ENCODE data around the gene ZAP70.

The ZAP70 gene

DNA sequence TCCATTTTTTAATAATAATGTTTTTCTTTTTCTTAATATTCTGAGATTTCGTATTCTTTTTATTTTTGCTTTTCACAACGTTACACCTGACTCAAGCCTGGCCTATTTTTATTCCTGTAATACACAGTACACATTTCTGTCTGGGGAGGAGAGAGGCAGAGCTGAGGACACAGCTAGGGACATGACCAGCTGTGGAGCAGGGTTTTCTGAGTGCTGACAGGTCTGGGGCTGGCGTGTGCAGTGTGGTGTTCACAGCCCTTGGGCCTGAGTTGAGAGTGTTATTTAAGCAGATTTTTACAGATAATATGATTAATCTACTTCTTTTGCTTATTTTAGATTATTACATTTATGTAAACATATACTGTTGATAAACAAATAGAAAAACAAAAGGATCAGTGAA is 55.9 kb downstream of the ZAP70 start:
- peaks cover 6% of the 10 kb centered on the region; the same call in 1 of the 2 replicates for H3F3A ChIP-seq (ENCODE audit: insufficient read depth)
- no peaks in the 10 kb centered on the region for H3K9me2 ChIP-seq (replicated peaks; ENCODE audit: insufficient read depth, low read length)
- H3K4me3 ChIP-seq (ENCODE audit: insufficient read depth, low read length, poor library complexity, severe bottlenecking), result no peak overlapping the region
- peak overlapping the region; percentile 79 for H3K27ac ChIP-seq (ENCODE audit: low read depth, low read length)
- peak overlapping the region; percentile 48 for H3K4me2 ChIP-seq (ENCODE audit: low read depth, low read length, poor library complexity, severe bottlenecking)
- H3K9ac ChIP-seq (ENCODE audit: low read length), result no peak overlapping the region
- no peaks in the 10 kb centered on the region for H3K9me3 ChIP-seq (ENCODE audit: insufficient read depth, low read length)
- H3K36me3 ChIP-seq (ENCODE audit: low read length), result no peaks in the 10 kb centered on the region
- TF ChIP-seq CTCF (IDR thresholded peaks at IDR 0.05; ENCODE audit: insufficient read depth, low read length, poor library complexity, severe bottlenecking) (no peak), EZH2phosphoT487 (conservative IDR thresholded peaks at IDR 0.05; ENCODE audit: low read length) (no peak)
- no peaks in the 10 kb centered on the region for H3K27me3 ChIP-seq (ENCODE audit: low read length)
- no peaks in the 10 kb centered on the region for H4K20me1 ChIP-seq (ENCODE audit: low read depth, low read length)
- H3K79me2 ChIP-seq (ENCODE audit: insufficient read depth, low read length), result no peaks in the 10 kb centered on the region
- no peak overlapping the region for H2AFZ ChIP-seq (ENCODE audit: low read depth, low read length, severe bottlenecking)

GRCh38 chr2:97769711-97770110 is 56.3 kb downstream of the ZAP70 start:
- no peaks in the 10 kb centered on the region for H3K9me2 ChIP-seq (replicated peaks; ENCODE audit: insufficient read depth, low read length)
- H3K9ac ChIP-seq (ENCODE audit: low read length), result no peak overlapping the region
- no peaks in the 10 kb centered on the region for H3K36me3 ChIP-seq (ENCODE audit: low read length)
- H3K27ac ChIP-seq (ENCODE audit: low read depth, low read length), result peak overlapping the region; percentile 79
- no peaks in the 10 kb centered on the region for H4K20me1 ChIP-seq (ENCODE audit: low read depth, low read length)
- H3F3A ChIP-seq (ENCODE audit: insufficient read depth), result peaks cover 6% of the 10 kb centered on the region; the same call in 1 of the 2 replicates
- H3K27me3 ChIP-seq (ENCODE audit: low read length), result no peaks in the 10 kb centered on the region
- no peak for TF ChIP-seq EZH2phosphoT487 (conservative IDR thresholded peaks at IDR 0.05; ENCODE audit: low read length)
- no peak for TF ChIP-seq CTCF (IDR thresholded peaks at IDR 0.05; ENCODE audit: insufficient read depth, low read length, poor library complexity, severe bottlenecking)
- no peaks in the 10 kb centered on the region for H3K79me2 ChIP-seq (ENCODE audit: insufficient read depth, low read length)
- no peaks in the 10 kb centered on the region for H3K9me3 ChIP-seq (ENCODE audit: insufficient read depth, low read length)
- H3K4me3 ChIP-seq (ENCODE audit: insufficient read depth, low read length, poor library complexity, severe bottlenecking), result no peak overlapping the region
- H3K4me2 ChIP-seq (ENCODE audit: low read depth, low read length, poor library complexity, severe bottlenecking), result peak overlapping the region; percentile 48
- H2AFZ ChIP-seq (ENCODE audit: low read depth, low read length, severe bottlenecking), result no peak overlapping the region

DNA sequence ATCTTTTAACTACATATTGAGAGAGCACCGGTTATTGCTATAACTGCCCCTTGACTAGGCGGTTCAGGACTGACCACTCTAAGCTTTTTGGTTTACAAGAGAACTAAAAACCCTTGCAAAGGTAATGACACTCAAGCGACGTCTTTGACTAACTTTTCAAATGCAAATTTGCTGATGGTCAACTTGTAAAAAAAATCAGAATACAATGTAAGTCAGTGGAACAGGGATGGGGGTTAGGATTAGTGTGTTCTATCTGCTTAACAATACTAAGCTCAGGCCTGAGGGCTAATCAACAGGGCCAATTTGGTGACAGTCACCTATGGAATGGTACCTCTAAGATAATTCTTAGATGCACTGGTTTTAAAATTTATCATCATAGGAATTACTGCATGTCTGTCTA is 57.1 kb downstream of the ZAP70 start:
- Histone ChIP-seq H3K36me3 (ENCODE audit: low read length) (no peaks in the 10 kb centered on the region), H3K79me2 (ENCODE audit: insufficient read depth, low read length) (no peaks in the 10 kb centered on the region), H4K20me1 (ENCODE audit: low read depth, low read length) (no peaks in the 10 kb centered on the region), H3K4me2 (ENCODE audit: low read depth, low read length, poor library complexity, severe bottlenecking) (no peak overlapping the region), H3K9me2 (replicated peaks; ENCODE audit: insufficient read depth, low read length) (no peaks in the 10 kb centered on the region), H3K27ac (ENCODE audit: low read depth, low read length) (no peak overlapping the region), H3F3A (ENCODE audit: insufficient read depth) (peaks cover 6% of the 10 kb centered on the region; the same call in 1 of the 2 replicates), H3K9me3 (ENCODE audit: insufficient read depth, low read length) (no peaks in the 10 kb centered on the region), H3K4me3 (ENCODE audit: insufficient read depth, low read length, poor library complexity, severe bottlenecking) (no peak overlapping the region), H3K27me3 (ENCODE audit: low read length) (no peaks in the 10 kb centered on the region), H2AFZ (ENCODE audit: low read depth, low read length, severe bottlenecking) (no peak overlapping the region), H3K9ac (ENCODE audit: low read length) (no peak overlapping the region)
- TF ChIP-seq EZH2phosphoT487 (conservative IDR thresholded peaks at IDR 0.05; ENCODE audit: low read length), result no peak

DNA sequence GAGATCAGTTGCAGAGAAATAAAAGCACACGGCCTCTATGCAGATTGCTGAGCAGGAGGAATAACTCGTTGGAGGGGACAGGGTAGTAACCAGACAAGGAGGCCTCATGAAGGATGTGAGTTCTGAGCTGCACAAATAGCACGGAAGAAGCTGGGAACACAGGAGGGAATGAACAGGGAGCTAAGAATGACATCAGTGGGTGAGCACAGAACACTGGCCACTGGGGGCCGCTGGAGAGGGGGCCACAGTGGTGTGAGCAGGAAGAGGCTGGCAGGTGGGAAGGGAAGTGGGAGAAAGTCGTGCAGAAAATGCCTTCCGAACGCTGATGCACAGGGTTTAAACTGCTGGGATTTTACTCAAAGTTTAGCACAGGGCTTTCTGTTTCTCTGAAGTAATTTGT is 61.0 kb downstream of the ZAP70 start:
- Histone ChIP-seq H3K27me3 (ENCODE audit: low read length) (no peaks in the 10 kb centered on the region), H3F3A (ENCODE audit: insufficient read depth) (no peaks in the 10 kb centered on the region), H3K4me2 (ENCODE audit: low read depth, low read length, poor library complexity, severe bottlenecking) (no peak overlapping the region), H4K20me1 (ENCODE audit: low read depth, low read length) (no peaks in the 10 kb centered on the region), H3K4me3 (ENCODE audit: insufficient read depth, low read length, poor library complexity, severe bottlenecking) (no peak overlapping the region), H3K79me2 (ENCODE audit: insufficient read depth, low read length) (no peaks in the 10 kb centered on the region), H3K9me2 (replicated peaks; ENCODE audit: insufficient read depth, low read length) (no peaks in the 10 kb centered on the region), H3K9ac (ENCODE audit: low read length) (no peak overlapping the region), H2AFZ (ENCODE audit: low read depth, low read length, severe bottlenecking) (no peak overlapping the region), H3K9me3 (ENCODE audit: insufficient read depth, low read length) (no peaks in the 10 kb centered on the region), H3K36me3 (ENCODE audit: low read length) (no peaks in the 10 kb centered on the region), H3K27ac (ENCODE audit: low read depth, low read length) (no peak overlapping the region)
- TF ChIP-seq EZH2phosphoT487 (conservative IDR thresholded peaks at IDR 0.05; ENCODE audit: low read length) (no peak), CTCF (IDR thresholded peaks at IDR 0.05; ENCODE audit: insufficient read depth, low read length, poor library complexity, severe bottlenecking) (peak; percentile 44)

Measured in SU-DHL-6 (cell line).